B cell (primary cell): ENCODE measurements around the gene KIF11. TPM values are rescaled to one million over a fixed set of nuclear protein-coding genes. Genes with fewer than 3 reads are reported as not detected.
"Not testable (repeated sequence)": the region's sequence is repeated elsewhere in the genome, so short reads cannot be mapped to it uniquely, and the experiment has no call there.

Experiments used
- ATAC-seq: fragments of 200-7000 bp; cut with Tn5 transposase; one replicate; pipeline ENCODE4 v1.10.0; 2021; ENCODE audit warnings: low read depth, mild to moderate bottlenecking, moderate number of reproducible peaks, moderate library complexity
- CTCF ChIA-PET: fragments of 350-600 bp; sonication (Branson Sonifier 250); formaldehyde crosslinking; loops from one replicate; lab custom pipeline; 2021; ENCODE audit warnings: antibody characterized with exemption, inconsistent platforms; lab: Charles Lee
- POLR2A ChIA-PET: fragments of 350-600 bp; sonication (Branson Sonifier 250); formaldehyde crosslinking; loops from one replicate; lab custom pipeline; 2021; ENCODE audit warnings: antibody characterized with exemption; lab: Charles Lee
- DNase-seq: peaks from one replicate; pipeline ENCODE4 v3.0.0; 2013
- H2AFZ ChIP-seq: 2 replicates; pipeline ENCODE4 v1.6.1; 2012; ENCODE audit warnings: mild to moderate bottlenecking, low read depth, low read length; ENCODE audit not compliant: insufficient read depth, poor library complexity, severe bottlenecking
- H3K27ac ChIP-seq, 2 donors: 1 replicate in 1 of 2; 2 replicates in 1 of 2; pipeline ENCODE4 v1.5.1; 2012 to 2013; ENCODE audit warnings: low read length in 2 of 2, mild to moderate bottlenecking in 2 of 2, moderate library complexity in 1 of 2
- H3K27me3 ChIP-seq, 4 experiments: fragments of 200-600 bp in 1 of 4; sonication (generic) in 1 of 4; replicated peaks in 1 of 4; 1 replicate in 2 of 4; 2 replicates in 2 of 4; pipeline versions ENCODE4 v1.6.1 to v1.7.0; 2013 to 2016; ENCODE audit warnings: low read length in 3 of 4, mild to moderate bottlenecking in 2 of 4, mixed read lengths in 1 of 4, moderate library complexity in 1 of 4; ENCODE audit not compliant: insufficient read depth in 4 of 4, control insufficient read depth in 3 of 4; ENCODE audit errors: control extremely low read depth in 1 of 4
- H3K36me3 ChIP-seq, 2 experiments: replicated peaks in 1 of 2; 1 replicate in 1 of 2; 2 replicates in 1 of 2; pipeline versions ENCODE4 v1.6.1 to v1.7.1; 2013; ENCODE audit warnings: low read length in 1 of 2; ENCODE audit not compliant: insufficient read depth in 2 of 2, control insufficient read depth in 1 of 2; ENCODE audit errors: control extremely low read depth in 1 of 2, extremely low read depth in 1 of 2
- H3K4me1 ChIP-seq, 2 donors: fragments of 200-600 bp in 1 of 2; sonication (generic) in 1 of 2; 1 replicate in 1 of 2; 2 replicates in 1 of 2; pipeline versions ENCODE4 v1.5.1 to v1.6.1; 2013 to 2017; ENCODE audit warnings: low read length in 2 of 2; ENCODE audit not compliant: control insufficient read depth in 2 of 2, insufficient read depth in 2 of 2
- H3K4me2 ChIP-seq: replicated peaks from 2 replicates; pipeline ENCODE3; 2012; ENCODE audit warnings: mild to moderate bottlenecking, low read depth, low read length; ENCODE audit not compliant: poor library complexity, severe bottlenecking
- H3K4me3 ChIP-seq, 5 experiments: fragments of 200-600 bp in 1 of 5; sonication (generic) in 1 of 5; 1 replicate in 3 of 5; 2 replicates in 2 of 5; pipeline versions ENCODE4 v1.5.1 to v1.7.0; 2011 to 2016; ENCODE audit warnings: low read length in 4 of 5, mild to moderate bottlenecking in 4 of 5, low read depth in 2 of 5, control low read depth in 1 of 5, moderate library complexity in 1 of 5; ENCODE audit not compliant: insufficient read depth in 1 of 5; ENCODE audit errors: control extremely low read depth in 1 of 5, extremely low read depth in 1 of 5
- H3K79me2 ChIP-seq: fragments of 200-600 bp; sonication (generic); one replicate; pipeline ENCODE4 v1.6.0; 2016; ENCODE audit warnings: low read length; ENCODE audit not compliant: control insufficient read depth, insufficient read depth
- H3K9ac ChIP-seq: fragments of 200-600 bp; sonication (generic); 2 replicates; pipeline ENCODE4 v1.6.1; 2017; ENCODE audit warnings: mild to moderate bottlenecking, low read length, moderate library complexity
- H3K9me3 ChIP-seq, 3 donors: one replicate each; pipeline versions ENCODE4 v1.6.1 to v1.7.1; 2013; ENCODE audit warnings: low read length in 2 of 3; ENCODE audit not compliant: control insufficient read depth in 2 of 3, insufficient read depth in 1 of 3; ENCODE audit errors: control extremely low read depth in 1 of 3
- H4K20me1 ChIP-seq: 2 replicates; pipeline ENCODE4 v1.6.0; 2012; ENCODE audit warnings: mild to moderate bottlenecking, low read length; ENCODE audit not compliant: insufficient read depth, control insufficient read depth, poor library complexity, severe bottlenecking
- H3K27ac Mint-ChIP-seq: one replicate; pipeline ENCODE4 v1.8.0; 2021; ENCODE audit warnings: mixed read lengths
- H3K27me3 Mint-ChIP-seq: one replicate; pipeline ENCODE4 v1.8.0; 2021; ENCODE audit warnings: mixed read lengths
- H3K4me1 Mint-ChIP-seq: one replicate; pipeline ENCODE4 v1.8.0; 2021; ENCODE audit warnings: mixed read lengths
- H3K4me3 Mint-ChIP-seq: one replicate; pipeline ENCODE4 v1.8.0; 2021; ENCODE audit warnings: mixed read lengths
- H3K9me3 Mint-ChIP-seq: one replicate; pipeline ENCODE4 v1.8.0; 2022; ENCODE audit warnings: mixed read lengths; ENCODE audit not compliant: insufficient read depth
- CTCF ChIP-seq: fragments of 200-600 bp; IDR thresholded peaks from one replicate; pipeline ENCODE4 v1.8.0; 2022; ENCODE audit warnings: antibody characterized with exemption, mild to moderate bottlenecking
- EZH2 ChIP-seq: IDR thresholded peaks from 2 replicates; pipeline ENCODE4 v1.6.1; 2012; ENCODE audit warnings: borderline replicate concordance, low read depth, mild to moderate bottlenecking, moderate library complexity, low read length; ENCODE audit not compliant: insufficient read depth, poor library complexity, severe bottlenecking
- WGBS: methylation state at CpG from one replicate; pipeline ENCODE4 v1.1.5; 2013; ENCODE audit warnings: missing lambda C conversion rate; ENCODE audit not compliant: insufficient coverage; 5-methylcytosine and 5-hydroxymethylcytosine counted together
- intact Hi-C: fragments of 100-400 bp; cut with micrococcal nuclease; formaldehyde crosslinking; loops from one replicate; pipeline ENCODE4 v1.10.0; 2022
- polyA plus RNA-seq: library from polyadenylated mRNA; depleted of rRNA; stranded (reverse); fragments of >200 nt; gene quantifications from 2 replicates; pipeline ENCODE4 v1.2.3, GENCODE V29; 2012
- total RNA-seq, 2 donors: library from RNA; stranded (reverse); fragments of 120-200 nt in 1 of 2; gene quantifications; 1 replicate in 1 of 2; 2 replicates in 1 of 2; pipeline versions ENCODE4 v1.2.3 to v1.2.4, GENCODE V29; 2013 to 2022

The KIF11 gene
- total and polyA plus RNA-seq, 2 donors (not counting 1 experiment from before 2014, with no cell fraction given) = 0.64 to 1.8 TPM

- ChIA-PET CTCF (interaction anchor here (0.9 to 2.1 kb wide), 2 partner anchors 21 to 53 kb away, joined by 3 to 10 read pairs; no protein-coding TSS in a partner anchor), POLR2A (interaction anchor here (0.5 kb wide), 1 partner anchor 25 kb away, joined by 5 read pairs; no protein-coding TSS in a partner anchor)
- not testable (repeated sequence) for DNase-seq, H3K9ac ChIP-seq, ATAC-seq, H3K27ac Mint-ChIP-seq, H3K9me3 Mint-ChIP-seq, H3K27ac ChIP-seq, H2AFZ ChIP-seq, H3K9me3 ChIP-seq, H3K27me3 Mint-ChIP-seq, H3K36me3 ChIP-seq, H3K27me3 ChIP-seq, H4K20me1 ChIP-seq, H3K4me3 Mint-ChIP-seq, H3K4me2 ChIP-seq, H3K4me3 ChIP-seq
- intact Hi-C loops = loop anchor here (5.0 to 10.0 kb wide), 4 partner anchors 277 to 772 kb away; partner anchors contain the start of genes BTAF1, CPEB3, MARCHF5 and TNKS2
- 100% methylated on average over 4 of the region's 5 CpGs for WGBS
- H3K4me1 ChIP-seq = peaks cover 17 to 26% of the 10 kb centered on the region in 2 donors
- H3K79me2 ChIP-seq = peaks cover 37% of the 10 kb centered on the region
- peaks cover 42% of the 10 kb centered on the region for H3K4me1 Mint-ChIP-seq
Observed at GRCh38 chr10:92569663-92570062, 23.3 kb upstream of the KIF11 start.

GRCh38 chr10:92571649-92572048 is 21.3 kb upstream of the KIF11 start:
- ATAC-seq (no peak), DNase-seq (no peak)
- Histone ChIP-seq H3K9ac (no peak overlapping the region), H4K20me1 (no peaks in the 10 kb centered on the region), H3K9me3 (no peaks in the 10 kb centered on the region), H3K36me3 (peaks cover 0 to 2% of the 10 kb centered on the region in 2 experiments), H2AFZ (no peak overlapping the region), H3K79me2 (peaks cover 30% of the 10 kb centered on the region), H3K4me3 (no peak overlapping the region), H3K4me2 (no peak overlapping the region), H3K4me1 (peaks cover 23 to 32% of the 10 kb centered on the region in 2 donors), H3K27ac (no peak overlapping the region), H3K27me3 (no peaks in the 10 kb centered on the region)
- Mint-ChIP-seq H3K27ac (no peak overlapping the region), H3K4me3 (no peak overlapping the region), H3K27me3 (no peaks in the 10 kb centered on the region), H3K4me1 (peaks cover 45% of the 10 kb centered on the region), H3K9me3 (no peaks in the 10 kb centered on the region)
- intact Hi-C loops = loop anchor here (5.0 to 10.0 kb wide), 4 partner anchors 279 to 774 kb away; partner anchors contain the start of genes BTAF1, CPEB3, MARCHF5 and TNKS2
- TF ChIP-seq EZH2 = no peak
- no peak for TF ChIP-seq CTCF
- ChIA-PET CTCF (interaction anchor here (0.8 to 6.9 kb wide), 6 partner anchors 20 to 484 kb away, joined by 3 to 154 read pairs (median 4); partner anchors contain the start of gene KIF11), POLR2A (no interaction called here)
- WGBS = 100% methylated on average over 1 of the region's 2 CpGs
